AG10803 (cell line): Measurements from ENCODE around the gene ZC3H4.

Experiments
- DNase-seq: peaks from one replicate; pipeline ENCODE4 v3.0.0; 2010; ENCODE audit warnings: low read depth
- H3K4me3 ChIP-seq: 2 replicates; pipeline ENCODE4 v1.5.1; 2011; ENCODE audit warnings: mild to moderate bottlenecking, low read length, control low read depth
- CTCF ChIP-seq: conservative IDR thresholded peaks from 2 replicates; pipeline ENCODE4 v1.5.1; 2011; ENCODE audit warnings: mild to moderate bottlenecking, low read length, control low read depth, inconsistent platforms

The ZC3H4 gene

GRCh38 chr19:47070756-47071155 is 42.8 kb downstream of the ZC3H4 start:
- TF ChIP-seq CTCF = no peak
- H3K4me3 ChIP-seq = no peak overlapping the region
- DNase-seq = no peak

- no peak for TF ChIP-seq CTCF
- DNase-seq = no peak
- no peak overlapping the region for H3K4me3 ChIP-seq
Observed at GRCh38 chr19:47069795-47070194, 43.8 kb downstream of the ZC3H4 start.

GRCh38 chr19:47068876-47069406 is 44.6 kb downstream of the ZC3H4 start:
- TF ChIP-seq CTCF = no peak
- no peak for DNase-seq
- no peak overlapping the region for H3K4me3 ChIP-seq

- DNase-seq = no peak
- TF ChIP-seq CTCF = no peak
- H3K4me3 ChIP-seq = no peak overlapping the region
Observed at GRCh38 chr19:47068246-47068645, 45.3 kb downstream of the ZC3H4 start.

GRCh38 chr19:47067215-47067847 is 46.2 kb downstream of the ZC3H4 start:
- no peak overlapping the region for H3K4me3 ChIP-seq
- no peak for TF ChIP-seq CTCF
- DNase-seq = no peak

- H3K4me3 ChIP-seq = no peak overlapping the region
- TF ChIP-seq CTCF = no peak
Observed at GRCh38 chr19:47066376-47067214, 47.0 kb downstream of the ZC3H4 start.

GRCh38 chr19:47065242-47065641 is 48.3 kb downstream of the ZC3H4 start:
- H3K4me3 ChIP-seq = no peak overlapping the region
- no peak for DNase-seq
- TF ChIP-seq CTCF = no peak

More at GRCh38 chr19:47066376-47067214, 47.0 kb downstream of the ZC3H4 start:
- DNase-seq = no peak
